SH-SY5Y (cell line): Measurements from ENCODE around the gene KCTD4.

ENCODE experiments used
- GATA2 ChIP-seq: IDR thresholded peaks from 2 replicates; pipeline ENCODE4 v1.6.1; 2011; ENCODE audit warnings: mild to moderate bottlenecking, low read depth, low read length
- GATA3 ChIP-seq: IDR thresholded peaks from 2 replicates; pipeline ENCODE4 v1.6.1; 2011; ENCODE audit warnings: low read depth, mild to moderate bottlenecking, low read length, moderate library complexity

GRCh38 chr13:45180303-45180702, 20.5 kb downstream of the KCTD4 start:
- TF ChIP-seq GATA3 (no peak), GATA2 (no peak)
